ENCODE measurements around the gene PIGR. TPM values are rescaled to one million over a fixed set of nuclear protein-coding genes. Genes with fewer than 3 reads are reported as not detected.

Gene PIGR
- total and polyA plus RNA-seq, 2 of the 8 experiments (the other 6 are each of a cell fraction or from before 2014, with no cell fraction given), result not detected

GRCh38 chr1:206886831-206887230, 59.4 kb downstream of the PIGR start:
- no peak overlapping the region for H2BK120ac ChIP-seq (replicated peaks; ENCODE audit: low read depth, low read length)
- no peak overlapping the region for H2BK20ac ChIP-seq (ENCODE audit: low read length)
- ChIA-PET CTCF (ENCODE audit: partially characterized antibody) (interaction anchor here (0.9 to 3.1 kb wide), 9 partner anchors 10 to 145 kb away, joined by 3 to 15 read pairs (median 5); no protein-coding TSS in a partner anchor), POLR2A (ENCODE audit: partially characterized antibody) (interaction anchor here (1.2 kb wide), 1 partner anchor 13 kb away, joined by 4 read pairs; no protein-coding TSS in a partner anchor)
- peaks cover 0 to 3% (median 1%) of the 10 kb centered on the region in 4 experiments; a peak in 3 of 7 replicates for H3K4me1 ChIP-seq (replicated peaks in 1 of 4; ENCODE audit: control insufficient read depth in 3 of 4, insufficient read depth in 4 of 4, low read length in 3 of 4)
- no peak overlapping the region for H2AFZ ChIP-seq (ENCODE audit: low read length)
- H4K20me1 ChIP-seq (replicated peaks in 1 of 2; ENCODE audit: control insufficient read depth in 1 of 2, insufficient read depth in 2 of 2, low read length in 2 of 2), result no peaks in the 10 kb centered on the region
- no peak overlapping the region for H3K4me3 ChIP-seq (ENCODE audit: extremely low read depth in 1 of 4, insufficient read depth in 2 of 4, low read depth in 3 of 4, low read length in 4 of 4)
- H3K23ac ChIP-seq (ENCODE audit: insufficient read length), result no peak overlapping the region
- no peak overlapping the region for H2BK5ac ChIP-seq (ENCODE audit: low read depth, low read length)
- H3K14ac ChIP-seq (ENCODE audit: insufficient read length), result no peak overlapping the region
- H3K9ac ChIP-seq (replicated peaks in 1 of 4; ENCODE audit: extremely low read depth in 1 of 4, low read depth in 3 of 4, low read length in 3 of 4), result no peak overlapping the region
- no peak overlapping the region for H4K91ac ChIP-seq (replicated peaks; ENCODE audit: insufficient read length, low read length)
- DNase-seq (ENCODE audit: low read depth in 1 of 2, low spot score in 2 of 2) (no peak), FAIRE-seq (no peak)
- no peaks in the 10 kb centered on the region for H3K36me3 ChIP-seq (ENCODE audit: control insufficient read depth in 2 of 4, insufficient read depth in 4 of 4, low read length in 3 of 4)
- no peak overlapping the region for H3K4ac ChIP-seq (replicated peaks; ENCODE audit: insufficient read length, low read depth, low read length)
- TF ChIP-seq BACH1 (IDR thresholded peaks at IDR 0.05; ENCODE audit: low read length), result no peak
- no peak for TF ChIP-seq NANOG (IDR thresholded peaks at IDR 0.05; ENCODE audit: insufficient read depth, low read depth, low read length, poor library complexity, severe bottlenecking)
- no peak for TF ChIP-seq EGR1 (IDR thresholded peaks at IDR 0.05; ENCODE audit: borderline replicate concordance, low read depth, low read length)
- no peak for TF ChIP-seq JUN (IDR thresholded peaks at IDR 0.05; ENCODE audit: low read depth, low read length)
- TF ChIP-seq TAF7 (optimal IDR thresholded peaks at IDR 0.05; ENCODE audit: borderline replicate concordance, low read depth, low read length), result no peak
- TF ChIP-seq SAP30 (IDR thresholded peaks at IDR 0.05; ENCODE audit: insufficient read depth, insufficient replicate concordance, low read length), result no peak
- no peak for TF ChIP-seq BRCA1 (IDR thresholded peaks at IDR 0.05; ENCODE audit: low read depth, low read length)
- TF ChIP-seq SP4 (IDR thresholded peaks at IDR 0.05; ENCODE audit: low read length), result no peak
- TF ChIP-seq HDAC2 (IDR thresholded peaks at IDR 0.05; ENCODE audit: borderline replicate concordance in 1 of 2, low read depth in 2 of 2, low read length in 2 of 2), result no peak
- TF ChIP-seq RBBP5 (IDR thresholded peaks at IDR 0.05; ENCODE audit: borderline replicate concordance, low read depth, low read length), result no peak
- TF ChIP-seq TEAD4 (IDR thresholded peaks at IDR 0.05; ENCODE audit: low read depth, low read length), result no peak
- H3K9me3 ChIP-seq (ENCODE audit: insufficient read depth in 2 of 2, low read depth in 1 of 2, low read length in 1 of 2), result no peaks in the 10 kb centered on the region
- no peak overlapping the region for H3K4me2 ChIP-seq (ENCODE audit: insufficient read depth in 1 of 2, low read depth in 2 of 2, low read length in 2 of 2)
- no peak overlapping the region for H2BK12ac ChIP-seq (ENCODE audit: low read depth, low read length)
- no peak overlapping the region for H2AK5ac ChIP-seq (ENCODE audit: low read depth, low read length)
- no peak overlapping the region for H3K18ac ChIP-seq (ENCODE audit: extremely low read depth, low read length)
- H3K79me1 ChIP-seq (ENCODE audit: low read depth, low read length), result no peaks in the 10 kb centered on the region
- H3K23me2 ChIP-seq (ENCODE audit: low read depth, low read length), result no peaks in the 10 kb centered on the region
- no peak overlapping the region for H2BK15ac ChIP-seq (ENCODE audit: low read length)
- H3K79me2 ChIP-seq (ENCODE audit: control insufficient read depth in 1 of 2, insufficient read depth in 2 of 2, low read length in 2 of 2), result no peaks in the 10 kb centered on the region
- H3K27ac ChIP-seq (ENCODE audit: low read depth, low read length), result no peak overlapping the region
- no peak overlapping the region for H4K5ac ChIP-seq (ENCODE audit: insufficient read length, low read depth, low read length)
- WGBS, 2 experiments (ENCODE audit: extremely low coverage in 1 of 2, insufficient coverage in 1 of 2, insufficient read length in 1 of 2, insufficient replicate concordance in 2 of 2, low coverage in 1 of 2, low lambda C conversion rate in 2 of 2, missing lambda C conversion rate in 1 of 2), result 100% methylated on average over 1 of the region's 1 CpG; no CpG with 5 or more reads in 1 of the 2 experiments
- no peak overlapping the region for H4K8ac ChIP-seq (ENCODE audit: extremely low read depth, insufficient read depth, low read length)
- H3K56ac ChIP-seq (replicated peaks; ENCODE audit: insufficient read length, low read depth, low read length), result no peak overlapping the region
- H3K27me3 ChIP-seq (replicated peaks in 1 of 4; ENCODE audit: control insufficient read depth in 3 of 4, extremely low read depth in 1 of 4, insufficient read depth in 3 of 4, low read length in 3 of 4), result no peaks in the 10 kb centered on the region
